Peyer's patch (tissue), 4 donors: Measurements from ENCODE around the gene ORC5. TPM values are rescaled to one million over a fixed set of nuclear protein-coding genes. Genes with fewer than 3 reads are reported as not detected.
"Not testable (repeated sequence)": the region's sequence is repeated elsewhere in the genome, so short reads cannot be mapped to it uniquely, and the experiment has no call there.

Source experiments
- DNase-seq, 3 donors: peaks; one replicate each; pipeline ENCODE4 v3.0.0-alpha.2; 2017 to 2019
- H3K27ac ChIP-seq, 4 donors: fragments of 200-600 bp; sonication (generic); one replicate each; pipeline ENCODE4 v1.5.1; 2016 to 2019
- H3K27me3 ChIP-seq, 2 donors: fragments of 200-600 bp; sonication (generic); one replicate each; pipeline ENCODE4 v1.5.1; 2019
- H3K36me3 ChIP-seq, 3 donors: fragments of 200-600 bp; sonication (generic); one replicate each; pipeline ENCODE4 v1.5.1; 2016 to 2019
- H3K4me1 ChIP-seq, 4 donors: fragments of 200-600 bp; sonication (generic); one replicate each; pipeline ENCODE4 v1.5.1; 2016 to 2019
- H3K4me3 ChIP-seq, 4 donors: fragments of 200-600 bp; sonication (generic); 1 replicate in 3 of 4; 2 replicates in 1 of 4; pipeline ENCODE4 v1.5.1; 2016 to 2019; ENCODE audit warnings: mild to moderate bottlenecking in 1 of 4
- H3K9me3 ChIP-seq, 4 donors: fragments of 200-600 bp; sonication (generic); one replicate each; pipeline ENCODE4 v1.5.1; 2016 to 2019; ENCODE audit warnings: mild to moderate bottlenecking in 1 of 4
- POLR2A ChIP-seq, 2 donors: fragments of 450-650 bp; IDR thresholded peaks; one replicate each; pipeline ENCODE4 v1.5.1; 2017; ENCODE audit warnings: antibody characterized with exemption in 2 of 2, mild to moderate bottlenecking in 2 of 2, moderate library complexity in 2 of 2
- total RNA-seq, 4 donors: library from RNA; depleted of rRNA; stranded (reverse); fragments of >200 nt; gene quantifications; one replicate each; pipeline ENCODE4 v1.1.0, GENCODE V29; 2016
- TF ChIP-seq, protein P1 (sequence below), 6 experiments: fragments of 450-650 bp in 4 of 6; fragments of 200-600 bp in 2 of 6; sonication (generic) in 1 of 6; IDR thresholded peaks; one replicate each; pipeline ENCODE4 v1.5.1; 2017 to 2019; ENCODE audit warnings: antibody characterized with exemption in 6 of 6, mild to moderate bottlenecking in 3 of 6, moderate library complexity in 1 of 6

ORC5 gene
- total RNA-seq, 4 donors from 2014 or later, result 10.7 to 41.2 (median 18.0) TPM

DNA sequence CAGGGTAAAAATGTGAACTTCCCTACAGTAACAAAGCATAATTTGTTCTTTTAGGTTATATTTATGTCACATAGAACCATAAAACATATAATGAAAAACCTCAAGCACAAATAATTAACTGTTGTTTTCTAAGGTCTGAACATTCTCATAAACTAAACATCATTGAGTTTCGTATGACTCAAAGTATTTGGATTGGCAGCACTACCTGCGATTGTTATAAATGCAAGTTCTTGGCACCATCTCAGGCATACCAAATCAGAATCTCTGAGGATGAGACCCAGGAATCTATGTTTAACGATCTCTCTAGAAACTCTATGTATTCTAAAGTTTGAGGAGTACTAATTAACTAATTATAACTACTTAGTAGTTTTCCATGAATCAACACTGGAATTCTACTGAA is 22.5 kb downstream of the ORC5 start:
- Histone ChIP-seq H3K4me3 (no peak overlapping the region), H3K27ac (no peak overlapping the region), H3K36me3 (peaks cover 0 to 37% (median 0%) of the 10 kb centered on the region in 3 donors), H3K4me1 (no peaks in the 10 kb centered on the region), H3K9me3 (no peaks in the 10 kb centered on the region), H3K27me3 (no peaks in the 10 kb centered on the region)
- TF ChIP-seq, protein P1, sequence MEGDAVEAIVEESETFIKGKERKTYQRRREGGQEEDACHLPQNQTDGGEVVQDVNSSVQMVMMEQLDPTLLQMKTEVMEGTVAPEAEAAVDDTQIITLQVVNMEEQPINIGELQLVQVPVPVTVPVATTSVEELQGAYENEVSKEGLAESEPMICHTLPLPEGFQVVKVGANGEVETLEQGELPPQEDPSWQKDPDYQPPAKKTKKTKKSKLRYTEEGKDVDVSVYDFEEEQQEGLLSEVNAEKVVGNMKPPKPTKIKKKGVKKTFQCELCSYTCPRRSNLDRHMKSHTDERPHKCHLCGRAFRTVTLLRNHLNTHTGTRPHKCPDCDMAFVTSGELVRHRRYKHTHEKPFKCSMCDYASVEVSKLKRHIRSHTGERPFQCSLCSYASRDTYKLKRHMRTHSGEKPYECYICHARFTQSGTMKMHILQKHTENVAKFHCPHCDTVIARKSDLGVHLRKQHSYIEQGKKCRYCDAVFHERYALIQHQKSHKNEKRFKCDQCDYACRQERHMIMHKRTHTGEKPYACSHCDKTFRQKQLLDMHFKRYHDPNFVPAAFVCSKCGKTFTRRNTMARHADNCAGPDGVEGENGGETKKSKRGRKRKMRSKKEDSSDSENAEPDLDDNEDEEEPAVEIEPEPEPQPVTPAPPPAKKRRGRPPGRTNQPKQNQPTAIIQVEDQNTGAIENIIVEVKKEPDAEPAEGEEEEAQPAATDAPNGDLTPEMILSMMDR (IDR thresholded peaks at IDR 0.05), result no peak
- TF ChIP-seq POLR2A (IDR thresholded peaks at IDR 0.05), result no peak
- no peak for DNase-seq

DNA sequence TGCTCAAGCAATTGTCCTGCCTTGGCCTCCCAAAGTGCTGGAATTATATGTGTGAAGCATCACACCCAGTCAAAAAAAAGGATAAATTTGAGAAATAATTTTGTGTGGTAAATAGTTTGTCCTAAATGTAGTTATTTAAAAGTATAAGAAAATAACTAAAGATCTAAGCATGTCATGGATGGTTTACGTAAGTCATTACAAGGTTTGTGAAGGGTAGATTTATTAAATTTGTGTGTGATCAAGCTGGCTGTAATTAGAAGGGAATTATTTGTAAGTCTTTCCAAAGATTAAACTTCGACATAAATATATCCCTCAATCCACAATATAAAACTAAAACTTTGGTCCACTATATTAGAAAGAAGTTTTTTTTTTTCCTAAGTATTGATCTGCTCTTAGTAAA is 28.6 kb downstream of the ORC5 start:
- H3K27me3 ChIP-seq, result no peaks in the 10 kb centered on the region
- peaks cover 0 to 17% (median 0%) of the 10 kb centered on the region in 4 donors for H3K4me1 ChIP-seq
- no peak overlapping the region for H3K4me3 ChIP-seq
- peaks cover 0 to 26% (median 0%) of the 10 kb centered on the region in 3 donors for H3K36me3 ChIP-seq
- DNase-seq, result no peak
- H3K27ac ChIP-seq, result no peak overlapping the region
- TF ChIP-seq, protein P1 (IDR thresholded peaks at IDR 0.05), result no peak
- TF ChIP-seq POLR2A (IDR thresholded peaks at IDR 0.05), result no peak
- H3K9me3 ChIP-seq, result no peaks in the 10 kb centered on the region

DNA sequence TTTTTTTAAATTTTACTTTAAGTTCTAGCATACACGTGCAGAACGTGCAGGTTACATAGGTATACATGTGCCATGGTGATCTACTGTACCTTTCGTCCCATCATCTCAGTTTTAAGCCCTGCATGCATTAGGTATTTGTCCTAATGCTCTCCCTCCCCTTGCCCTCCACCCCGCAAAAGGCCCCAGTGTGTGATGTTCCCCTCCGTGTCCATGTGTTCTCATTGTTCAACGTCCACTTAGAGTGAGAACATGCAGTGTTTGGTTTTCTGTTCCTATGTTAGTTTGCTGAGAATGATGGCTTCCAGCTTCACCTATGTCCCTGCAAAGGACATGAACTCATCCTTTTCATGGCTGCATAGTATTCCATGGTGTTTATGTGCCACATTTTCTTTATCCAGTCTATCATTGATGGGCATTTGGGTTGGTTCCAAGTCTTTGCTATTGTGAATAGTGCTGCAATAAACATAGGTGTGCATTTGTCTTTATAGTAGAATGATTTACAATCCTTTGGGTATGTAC is 30.2 kb downstream of the ORC5 start:
- H3K4me1 ChIP-seq, result peaks cover 0 to 17% (median 0%) of the 10 kb centered on the region in 4 donors
- not testable (repeated sequence) for H3K4me3 ChIP-seq, H3K27me3 ChIP-seq, H3K9me3 ChIP-seq, DNase-seq, H3K27ac ChIP-seq
- peaks cover 0 to 10% (median 0%) of the 10 kb centered on the region in 3 donors for H3K36me3 ChIP-seq

DNA sequence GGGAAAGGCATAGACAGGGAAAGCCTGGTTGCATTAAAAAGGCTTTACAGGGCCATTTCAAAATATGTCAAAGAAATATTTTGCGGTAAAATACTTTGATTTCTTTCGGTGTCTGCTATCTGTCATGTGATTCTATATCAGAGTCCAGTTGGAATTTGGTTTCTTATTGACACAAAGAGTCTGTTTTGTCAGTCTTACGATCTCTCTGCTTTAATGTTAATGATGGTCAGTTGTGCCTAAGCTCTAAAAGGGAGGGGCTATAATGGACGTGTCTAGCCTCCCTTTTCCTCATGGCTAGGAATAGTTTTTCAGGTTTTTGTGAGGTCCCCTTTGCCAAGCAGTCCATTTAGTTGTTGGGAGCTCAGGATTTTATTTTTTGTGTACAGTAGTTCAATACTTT is 31.5 kb downstream of the ORC5 start:
- H3K27ac ChIP-seq, result no peak overlapping the region
- TF ChIP-seq, protein P1 (IDR thresholded peaks at IDR 0.05), result no peak
- no peak for TF ChIP-seq POLR2A (IDR thresholded peaks at IDR 0.05)
- no peak for DNase-seq
- no peaks in the 10 kb centered on the region for H3K27me3 ChIP-seq
- H3K36me3 ChIP-seq, result peaks cover 0 to 3% (median 0%) of the 10 kb centered on the region in 3 donors
- H3K4me1 ChIP-seq, result peaks cover 0 to 17% (median 0%) of the 10 kb centered on the region in 4 donors
- no peaks in the 10 kb centered on the region for H3K9me3 ChIP-seq
- H3K4me3 ChIP-seq, result no peak overlapping the region

DNA sequence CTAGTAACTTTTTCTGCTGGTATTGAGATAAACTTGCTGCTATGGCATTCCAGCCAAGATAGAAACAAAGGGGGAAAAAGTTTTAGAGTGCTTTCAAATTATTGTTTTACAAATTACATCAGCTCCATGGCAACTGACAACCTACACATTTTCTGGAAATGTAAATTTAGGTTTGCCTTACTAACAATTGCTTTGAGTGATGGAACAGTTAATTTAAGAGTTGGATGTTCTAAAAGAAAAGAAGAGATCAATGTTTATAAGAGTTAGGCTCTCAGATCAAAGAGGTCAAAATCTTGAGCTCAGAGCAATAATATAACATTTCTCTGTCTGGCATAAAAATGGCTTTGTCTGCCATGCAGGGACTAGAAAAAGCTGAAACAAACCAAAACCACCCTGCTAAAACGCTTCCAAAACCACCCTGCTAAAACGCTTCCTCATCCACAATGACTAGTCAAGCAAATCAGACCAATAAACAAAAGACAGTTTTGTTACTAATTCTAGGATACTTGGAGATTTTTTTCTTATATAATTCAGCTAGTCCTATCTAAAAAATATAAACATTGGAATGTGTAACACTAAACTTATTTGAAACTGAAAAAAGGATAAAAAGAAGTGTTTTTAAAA is 32.3 kb downstream of the ORC5 start:
- no peak for DNase-seq
- TF ChIP-seq, protein P1 (IDR thresholded peaks at IDR 0.05), result no peak
- no peak for TF ChIP-seq POLR2A (IDR thresholded peaks at IDR 0.05)
- Histone ChIP-seq H3K27me3 (no peaks in the 10 kb centered on the region), H3K36me3 (peaks cover 0 to 7% (median 0%) of the 10 kb centered on the region in 3 donors), H3K9me3 (no peaks in the 10 kb centered on the region), H3K27ac (no peak overlapping the region), H3K4me1 (peaks cover 0 to 17% (median 0%) of the 10 kb centered on the region in 4 donors), H3K4me3 (no peak overlapping the region)

DNA sequence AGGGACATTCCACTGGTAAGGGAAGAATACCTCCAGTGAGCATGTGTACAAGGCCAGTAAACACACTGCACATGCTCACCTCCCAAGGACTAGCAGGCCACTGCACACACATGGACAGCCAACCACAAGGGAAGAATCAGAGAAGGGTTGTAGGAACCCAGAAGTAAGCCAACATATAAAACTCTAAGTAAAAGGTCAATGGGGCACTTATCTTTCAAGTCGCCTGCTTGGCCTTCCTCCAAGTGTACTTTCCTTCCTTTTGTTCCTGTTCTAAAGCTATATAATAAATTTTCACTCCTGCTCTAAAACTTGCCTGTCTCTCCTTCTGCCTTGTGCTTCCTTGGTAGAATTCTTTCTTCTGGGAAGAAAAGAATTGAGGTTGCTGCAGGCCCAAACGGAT is 33.0 kb downstream of the ORC5 start:
- H3K27ac ChIP-seq, result no peak overlapping the region
- peak in 1 of 3 donors; percentile 47 for DNase-seq
- TF ChIP-seq POLR2A (IDR thresholded peaks at IDR 0.05), result no peak
- TF ChIP-seq, protein P1 (IDR thresholded peaks at IDR 0.05), result no peak

More for the DNA sequence above, 33.0 kb downstream of the ORC5 start:
- no peak overlapping the region for H3K4me3 ChIP-seq
- no peaks in the 10 kb centered on the region for H3K27me3 ChIP-seq
- peaks cover 0 to 17% (median 0%) of the 10 kb centered on the region in 4 donors for H3K4me1 ChIP-seq
- peaks cover 0 to 7% (median 0%) of the 10 kb centered on the region in 3 donors for H3K36me3 ChIP-seq
- H3K9me3 ChIP-seq, result no peaks in the 10 kb centered on the region
